Vagina (tissue), 2 donors: ENCODE data around the gene XAB2.

Source experiments
- POLR2A ChIP-seq, 2 donors: fragments of 450-650 bp; IDR thresholded peaks; one replicate each; pipeline ENCODE4 v1.6.1; 2017; ENCODE audit warnings: antibody characterized with exemption in 2 of 2, mild to moderate bottlenecking in 2 of 2, moderate library complexity in 2 of 2
- TF ChIP-seq, protein P1 (sequence below), 3 experiments: fragments of 450-650 bp in 2 of 3; fragments of 200-600 bp in 1 of 3; sonication (generic) in 1 of 3; IDR thresholded peaks; one replicate each; pipeline ENCODE4 v1.5.1; 2017 to 2019; ENCODE audit warnings: antibody characterized with exemption in 3 of 3, mild to moderate bottlenecking in 2 of 3, moderate library complexity in 2 of 3

GRCh38 chr19:7602240-7602934 is 27.0 kb downstream of the XAB2 start:
- TF ChIP-seq, protein P1, sequence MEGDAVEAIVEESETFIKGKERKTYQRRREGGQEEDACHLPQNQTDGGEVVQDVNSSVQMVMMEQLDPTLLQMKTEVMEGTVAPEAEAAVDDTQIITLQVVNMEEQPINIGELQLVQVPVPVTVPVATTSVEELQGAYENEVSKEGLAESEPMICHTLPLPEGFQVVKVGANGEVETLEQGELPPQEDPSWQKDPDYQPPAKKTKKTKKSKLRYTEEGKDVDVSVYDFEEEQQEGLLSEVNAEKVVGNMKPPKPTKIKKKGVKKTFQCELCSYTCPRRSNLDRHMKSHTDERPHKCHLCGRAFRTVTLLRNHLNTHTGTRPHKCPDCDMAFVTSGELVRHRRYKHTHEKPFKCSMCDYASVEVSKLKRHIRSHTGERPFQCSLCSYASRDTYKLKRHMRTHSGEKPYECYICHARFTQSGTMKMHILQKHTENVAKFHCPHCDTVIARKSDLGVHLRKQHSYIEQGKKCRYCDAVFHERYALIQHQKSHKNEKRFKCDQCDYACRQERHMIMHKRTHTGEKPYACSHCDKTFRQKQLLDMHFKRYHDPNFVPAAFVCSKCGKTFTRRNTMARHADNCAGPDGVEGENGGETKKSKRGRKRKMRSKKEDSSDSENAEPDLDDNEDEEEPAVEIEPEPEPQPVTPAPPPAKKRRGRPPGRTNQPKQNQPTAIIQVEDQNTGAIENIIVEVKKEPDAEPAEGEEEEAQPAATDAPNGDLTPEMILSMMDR (IDR thresholded peaks at IDR 0.05) = no peak
- no peak for TF ChIP-seq POLR2A (IDR thresholded peaks at IDR 0.05)
